Measurements from ENCODE around the gene MGMT. TPM values are rescaled to one million over a fixed set of nuclear protein-coding genes. Genes with fewer than 3 reads are reported as not detected.

MGMT gene
- total and polyA plus RNA-seq, 4 donors: 9.9 to 39.6 (median 23.2) TPM

DNA sequence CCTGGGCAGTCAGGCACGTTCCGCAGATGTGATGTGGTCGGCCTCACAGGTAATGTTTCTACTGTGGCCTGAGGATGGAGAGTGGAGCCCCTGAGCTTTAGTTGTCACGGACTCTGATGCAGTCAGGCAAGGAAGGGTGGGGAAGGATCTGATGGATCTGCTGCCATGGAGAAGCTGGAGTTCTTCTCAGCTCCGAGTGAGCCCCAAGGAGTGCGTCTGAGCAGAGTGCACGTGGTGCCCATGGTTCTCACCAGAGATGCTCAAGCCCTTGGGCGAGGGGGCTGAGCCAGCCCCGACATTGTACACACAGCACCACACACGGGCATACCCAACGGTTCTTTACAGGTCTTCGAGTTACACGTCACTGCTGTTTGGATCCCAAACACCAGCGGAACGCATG is 304.5 kb downstream of the MGMT start:
- no peak overlapping the region for H3K4me3 ChIP-seq
- peak in 1 of 3 donors; percentile 6 for DNase-seq
- TF ChIP-seq, protein P1, sequence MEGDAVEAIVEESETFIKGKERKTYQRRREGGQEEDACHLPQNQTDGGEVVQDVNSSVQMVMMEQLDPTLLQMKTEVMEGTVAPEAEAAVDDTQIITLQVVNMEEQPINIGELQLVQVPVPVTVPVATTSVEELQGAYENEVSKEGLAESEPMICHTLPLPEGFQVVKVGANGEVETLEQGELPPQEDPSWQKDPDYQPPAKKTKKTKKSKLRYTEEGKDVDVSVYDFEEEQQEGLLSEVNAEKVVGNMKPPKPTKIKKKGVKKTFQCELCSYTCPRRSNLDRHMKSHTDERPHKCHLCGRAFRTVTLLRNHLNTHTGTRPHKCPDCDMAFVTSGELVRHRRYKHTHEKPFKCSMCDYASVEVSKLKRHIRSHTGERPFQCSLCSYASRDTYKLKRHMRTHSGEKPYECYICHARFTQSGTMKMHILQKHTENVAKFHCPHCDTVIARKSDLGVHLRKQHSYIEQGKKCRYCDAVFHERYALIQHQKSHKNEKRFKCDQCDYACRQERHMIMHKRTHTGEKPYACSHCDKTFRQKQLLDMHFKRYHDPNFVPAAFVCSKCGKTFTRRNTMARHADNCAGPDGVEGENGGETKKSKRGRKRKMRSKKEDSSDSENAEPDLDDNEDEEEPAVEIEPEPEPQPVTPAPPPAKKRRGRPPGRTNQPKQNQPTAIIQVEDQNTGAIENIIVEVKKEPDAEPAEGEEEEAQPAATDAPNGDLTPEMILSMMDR (IDR thresholded peaks at IDR 0.05; ENCODE audit: control extremely low read depth, extremely low read depth): no peak
- WGBS, 2 donors: 95 to 96% methylated on average over 15 of the region's 15 CpGs
- H3K9ac ChIP-seq (ENCODE audit: insufficient read depth in 1 of 2, low read length in 2 of 2): no peak overlapping the region
- ATAC-seq (ENCODE audit: insufficient read depth, low FRiP score): no peak
- no peaks in the 10 kb centered on the region for H3K27me3 ChIP-seq (ENCODE audit: control insufficient read depth in 3 of 3, insufficient read depth in 3 of 3, low read length in 2 of 3)
- no peak overlapping the region for H3K27ac ChIP-seq (ENCODE audit: low read depth in 1 of 2, low read length in 1 of 2)
- peaks cover 0 to 10% (median 2%) of the 10 kb centered on the region in 4 donors for H3K36me3 ChIP-seq (ENCODE audit: control insufficient read depth in 4 of 4, insufficient read depth in 4 of 4, low read length in 4 of 4)
- peaks cover 0 to 14% (median 0%) of the 10 kb centered on the region in 5 donors for H3K4me1 ChIP-seq (ENCODE audit: control insufficient read depth in 5 of 5, insufficient read depth in 5 of 5, low read length in 5 of 5)
- H3K9me3 ChIP-seq (ENCODE audit: control insufficient read depth in 4 of 4, insufficient read depth in 3 of 4, low read length in 3 of 4): peaks cover 0 to 4% (median 0%) of the 10 kb centered on the region in 4 donors

DNA sequence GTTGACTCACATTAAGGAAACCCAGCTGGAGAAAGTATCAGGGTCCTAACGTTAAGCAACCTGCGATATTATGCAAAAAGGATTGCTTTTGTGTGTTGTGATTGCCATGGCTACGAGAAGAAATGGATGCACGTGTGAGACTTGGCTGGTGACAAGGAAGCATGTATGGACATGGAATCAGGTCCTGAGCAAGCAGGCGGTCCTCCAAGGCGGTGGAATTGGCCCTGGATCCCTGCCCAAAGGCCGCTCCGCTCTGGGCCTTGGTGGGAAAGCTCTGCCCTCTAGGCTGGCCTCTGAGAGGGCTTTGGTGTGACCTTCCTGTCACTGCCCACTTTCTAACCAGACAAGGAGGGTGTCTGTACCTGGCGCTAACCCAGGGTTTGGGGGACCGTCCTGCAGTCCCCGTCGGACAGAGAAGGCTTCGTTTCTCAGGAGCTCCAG is 305.0 kb downstream of the MGMT start:
- Histone ChIP-seq H3K9ac (ENCODE audit: insufficient read depth in 1 of 2, low read length in 2 of 2) (no peak overlapping the region), H3K4me3 (no peak overlapping the region), H3K27ac (ENCODE audit: low read depth in 1 of 2, low read length in 1 of 2) (no peak overlapping the region), H3K9me3 (ENCODE audit: control insufficient read depth in 4 of 4, insufficient read depth in 3 of 4, low read length in 3 of 4) (peaks cover 0 to 4% (median 0%) of the 10 kb centered on the region in 4 donors), H3K4me1 (ENCODE audit: control insufficient read depth in 5 of 5, insufficient read depth in 5 of 5, low read length in 5 of 5) (peaks cover 0 to 14% (median 0%) of the 10 kb centered on the region in 5 donors), H3K36me3 (ENCODE audit: control insufficient read depth in 4 of 4, insufficient read depth in 4 of 4, low read length in 4 of 4) (peaks cover 0 to 10% (median 2%) of the 10 kb centered on the region in 4 donors), H3K27me3 (ENCODE audit: control insufficient read depth in 3 of 3, insufficient read depth in 3 of 3, low read length in 2 of 3) (no peaks in the 10 kb centered on the region)
- ATAC-seq (ENCODE audit: insufficient read depth, low FRiP score) (no peak), DNase-seq (peak; percentile 22 to 52 (median 26))
- 94 to 95% methylated on average over 13 of the region's 13 CpGs for WGBS, 2 donors
- TF ChIP-seq, protein P1 (IDR thresholded peaks at IDR 0.05; ENCODE audit: control extremely low read depth, extremely low read depth): no peak

DNA sequence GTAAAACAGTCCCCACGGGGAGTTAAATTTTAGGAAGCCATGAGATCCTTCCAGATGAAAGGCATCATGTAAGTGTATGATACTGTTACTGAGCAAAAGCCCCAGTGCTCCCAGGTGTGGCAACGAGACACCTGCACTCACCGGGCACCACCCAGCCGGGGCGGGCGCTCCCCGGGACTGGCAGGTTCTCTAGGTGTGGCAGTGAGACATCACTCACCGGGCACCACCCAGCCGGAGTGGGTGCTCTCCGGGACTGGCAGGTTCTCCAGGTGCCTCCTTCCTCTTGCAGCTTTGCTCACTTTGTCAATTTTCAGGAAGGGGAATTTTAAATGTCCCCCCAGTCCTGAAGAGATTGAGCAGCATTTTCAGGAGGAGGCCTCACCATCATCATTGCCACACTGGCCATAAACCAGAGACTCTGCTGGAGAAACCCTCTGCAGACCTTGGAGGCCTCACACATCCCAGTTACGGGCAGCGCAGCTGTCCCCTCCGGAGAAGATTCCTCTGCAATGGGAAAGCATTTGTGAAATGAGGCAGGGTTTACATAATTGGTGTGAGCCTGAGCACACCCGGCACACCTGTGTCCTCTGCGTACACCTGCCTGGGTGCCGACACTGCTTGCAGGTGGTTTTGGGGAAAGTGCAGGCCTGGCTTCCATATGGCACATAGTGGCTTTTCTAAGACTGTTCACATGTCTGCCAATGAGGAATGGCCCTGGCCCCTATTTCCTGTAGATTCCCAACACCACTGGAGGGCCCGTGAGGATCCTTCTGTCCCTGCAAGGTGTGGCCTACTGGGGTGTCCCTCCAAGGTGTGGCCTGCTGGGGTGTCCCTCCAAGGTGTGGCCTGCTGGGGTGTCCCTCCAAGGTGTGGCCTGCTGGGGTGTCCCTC is 305.7 kb downstream of the MGMT start:
- Histone ChIP-seq H3K9me3 (ENCODE audit: control insufficient read depth in 4 of 4, insufficient read depth in 3 of 4, low read length in 3 of 4) (peaks cover 0 to 4% (median 0%) of the 10 kb centered on the region in 4 donors), H3K27ac (ENCODE audit: low read depth in 1 of 2, low read length in 1 of 2) (no peak overlapping the region), H3K27me3 (ENCODE audit: control insufficient read depth in 3 of 3, insufficient read depth in 3 of 3, low read length in 2 of 3) (no peaks in the 10 kb centered on the region), H3K4me3 (no peak overlapping the region), H3K36me3 (ENCODE audit: control insufficient read depth in 4 of 4, insufficient read depth in 4 of 4, low read length in 4 of 4) (peaks cover 0 to 7% (median 2%) of the 10 kb centered on the region in 4 donors), H3K4me1 (ENCODE audit: control insufficient read depth in 5 of 5, insufficient read depth in 5 of 5, low read length in 5 of 5) (peaks cover 0 to 14% (median 0%) of the 10 kb centered on the region in 5 donors), H3K9ac (ENCODE audit: insufficient read depth in 1 of 2, low read length in 2 of 2) (no peak overlapping the region)
- ATAC-seq (ENCODE audit: insufficient read depth, low FRiP score): no peak
- no peak for DNase-seq
- TF ChIP-seq, protein P1 (IDR thresholded peaks at IDR 0.05; ENCODE audit: control extremely low read depth, extremely low read depth): no peak
- WGBS, 2 donors: 95 to 97% methylated on average over 17 of the region's 17 CpGs
